H1 (cell line): ENCODE measurements around the gene CUX1. TPM values are rescaled to one million over a fixed set of nuclear protein-coding genes. Genes with fewer than 3 reads are reported as not detected.
A peak's percentile ranks its signal among the peaks of the same experiment; 100 is the strongest.

Source experiments
- CTCF ChIA-PET: fragments of 300-600 bp; sonication (Branson Sonifier 250); formaldehyde crosslinking; loops from one replicate; lab custom pipeline; 2021; ENCODE audit not compliant: partially characterized antibody; lab: Charles Lee
- POLR2A ChIA-PET: fragments of 300-600 bp; sonication (Branson Sonifier 250); formaldehyde crosslinking; loops from one replicate; lab custom pipeline; 2021; ENCODE audit warnings: inconsistent platforms; ENCODE audit not compliant: partially characterized antibody; lab: Charles Lee
- DNase-seq, 2 experiments: peaks; one replicate each; pipeline versions ENCODE4 v3.0.0 to v3.0.0-alpha.2; 2010 to 2022; ENCODE audit warnings: low spot score in 2 of 2, low read depth in 1 of 2, mixed read lengths in 1 of 2
- FAIRE-seq: peaks from 2 replicates; lab custom pipeline; 2011; peaks lifted over from hg19 to GRCh38; lab: Jason Lieb, UNC
- H2AFZ ChIP-seq: 2 replicates; pipeline ENCODE4 v1.8.1; 2012; ENCODE audit warnings: low read length, inconsistent platforms
- H2AK5ac ChIP-seq: 2 replicates; pipeline ENCODE4 v1.6.1; 2013; ENCODE audit warnings: low read depth, low read length
- H2BK120ac ChIP-seq: replicated peaks from 2 replicates; pipeline ENCODE3; 2013; ENCODE audit warnings: low read depth, low read length, inconsistent platforms
- H2BK12ac ChIP-seq: 2 replicates; pipeline ENCODE4 v1.6.1; 2013; ENCODE audit warnings: low read depth, low read length
- H2BK15ac ChIP-seq: 2 replicates; pipeline ENCODE4 v1.6.1; 2013; ENCODE audit warnings: low read length
- H2BK20ac ChIP-seq: 2 replicates; pipeline ENCODE4 v1.6.1; 2013; ENCODE audit warnings: low read length
- H2BK5ac ChIP-seq: 2 replicates; pipeline ENCODE4 v1.6.1; 2013; ENCODE audit warnings: low read depth, low read length
- H3K14ac ChIP-seq: 2 replicates; pipeline ENCODE4 v1.6.1; 2013; ENCODE audit warnings: inconsistent platforms; ENCODE audit not compliant: insufficient read length
- H3K18ac ChIP-seq: 2 replicates; pipeline ENCODE4 v1.6.1; 2013; ENCODE audit warnings: low read length; ENCODE audit errors: extremely low read depth
- H3K23ac ChIP-seq: 2 replicates; pipeline ENCODE4 v1.6.1; 2013; ENCODE audit warnings: inconsistent platforms; ENCODE audit not compliant: insufficient read length
- H3K23me2 ChIP-seq: 2 replicates; pipeline ENCODE4 v1.6.1; 2013; ENCODE audit warnings: low read depth, low read length
- H3K27ac ChIP-seq: 2 replicates; pipeline ENCODE4 v1.6.1; 2011; ENCODE audit warnings: low read depth, low read length, inconsistent platforms
- H3K27me3 ChIP-seq, 4 experiments: replicated peaks in 1 of 4; 1 replicate in 1 of 4; 2 replicates in 3 of 4; pipeline versions ENCODE4 v1.6.1 to v1.8.1; 2011 to 2013; ENCODE audit warnings: low read length in 3 of 4, mild to moderate bottlenecking in 3 of 4, inconsistent platforms in 2 of 4, mixed read lengths in 2 of 4, moderate library complexity in 1 of 4; ENCODE audit not compliant: control insufficient read depth in 3 of 4, insufficient read depth in 3 of 4; ENCODE audit errors: extremely low read depth in 1 of 4
- H3K36me3 ChIP-seq, 4 experiments: 2 replicates each; pipeline versions ENCODE4 v1.6.1 to v1.8.1; 2011 to 2013; ENCODE audit warnings: mild to moderate bottlenecking in 4 of 4, low read length in 3 of 4, moderate library complexity in 2 of 4, control low read depth in 1 of 4, inconsistent platforms in 1 of 4; ENCODE audit not compliant: insufficient read depth in 4 of 4, control insufficient read depth in 2 of 4
- H3K4ac ChIP-seq: replicated peaks from 2 replicates; pipeline ENCODE3; 2013; ENCODE audit warnings: low read length, low read depth, mixed read lengths, inconsistent platforms; ENCODE audit not compliant: insufficient read length
- H3K4me1 ChIP-seq, 4 experiments: replicated peaks in 1 of 4; 1 replicate in 1 of 4; 2 replicates in 3 of 4; pipeline versions ENCODE4 v1.6.1 to v1.8.1; 2011 to 2013; ENCODE audit warnings: low read length in 3 of 4, inconsistent platforms in 2 of 4, mixed read lengths in 1 of 4; ENCODE audit not compliant: insufficient read depth in 4 of 4, control insufficient read depth in 3 of 4
- H3K4me2 ChIP-seq, 2 experiments: 2 replicates each; pipeline versions ENCODE4 v1.6.1 to v1.8.1; 2011 to 2013; ENCODE audit warnings: low read depth in 2 of 2, low read length in 2 of 2, control low read depth in 1 of 2, inconsistent platforms in 1 of 2, mild to moderate bottlenecking in 1 of 2; ENCODE audit not compliant: insufficient read depth in 1 of 2
- H3K4me3 ChIP-seq, 4 experiments: fragments of 200-600, 300-600 bp in 1 of 4; sonication (generic), shearing (Covaris generic), sonication (Bioruptor Twin) in 1 of 4; 2 replicates each; pipeline versions ENCODE4 v1.5.1 to v1.8.1; 2011 to 2016; ENCODE audit warnings: low read length in 4 of 4, low read depth in 3 of 4, control low read depth in 2 of 4, inconsistent platforms in 2 of 4, mild to moderate bottlenecking in 2 of 4, mixed read lengths in 1 of 4, moderate library complexity in 1 of 4; ENCODE audit not compliant: insufficient read depth in 2 of 4; ENCODE audit errors: extremely low read depth in 1 of 4
- H3K56ac ChIP-seq: replicated peaks from 2 replicates; pipeline ENCODE3; 2013; ENCODE audit warnings: low read depth, mild to moderate bottlenecking, mixed read lengths, low read length, inconsistent platforms; ENCODE audit not compliant: insufficient read length
- H3K79me1 ChIP-seq: 2 replicates; pipeline ENCODE4 v1.6.1; 2013; ENCODE audit warnings: low read depth, low read length, control low read depth
- H3K79me2 ChIP-seq, 2 experiments: 2 replicates each; pipeline versions ENCODE4 v1.6.1 to v1.8.1; 2012 to 2013; ENCODE audit warnings: low read length in 2 of 2, mild to moderate bottlenecking in 2 of 2, inconsistent platforms in 1 of 2; ENCODE audit not compliant: insufficient read depth in 2 of 2, control insufficient read depth in 1 of 2
- H3K9ac ChIP-seq, 4 experiments: replicated peaks in 1 of 4; 1 replicate in 1 of 4; 2 replicates in 3 of 4; pipeline versions ENCODE4 v1.6.1 to v1.8.1; 2011 to 2013; ENCODE audit warnings: low read depth in 3 of 4, low read length in 3 of 4, control low read depth in 2 of 4, mild to moderate bottlenecking in 2 of 4, moderate library complexity in 2 of 4, inconsistent platforms in 1 of 4; ENCODE audit errors: extremely low read depth in 1 of 4
- H3K9me3 ChIP-seq, 2 experiments: 2 replicates each; pipeline versions ENCODE4 v1.6.1 to v1.8.1; 2012 to 2013; ENCODE audit warnings: mild to moderate bottlenecking in 2 of 2, moderate library complexity in 2 of 2, control low read depth in 1 of 2, inconsistent platforms in 1 of 2, low read depth in 1 of 2, low read length in 1 of 2, mixed read lengths in 1 of 2; ENCODE audit not compliant: insufficient read depth in 2 of 2
- H4K20me1 ChIP-seq, 2 experiments: replicated peaks in 1 of 2; 2 replicates each; pipeline versions ENCODE3 to v1.8.1; 2011 to 2013; ENCODE audit warnings: inconsistent platforms in 2 of 2, low read length in 2 of 2, mild to moderate bottlenecking in 1 of 2; ENCODE audit not compliant: insufficient read depth in 2 of 2, control insufficient read depth in 1 of 2
- H4K5ac ChIP-seq: 2 replicates; pipeline ENCODE4 v1.6.1; 2013; ENCODE audit warnings: low read length, low read depth, mixed read lengths, inconsistent platforms; ENCODE audit not compliant: insufficient read length
- H4K8ac ChIP-seq: 2 replicates; pipeline ENCODE4 v1.8.0; 2013; ENCODE audit warnings: mild to moderate bottlenecking, moderate library complexity, low read length, inconsistent platforms; ENCODE audit not compliant: insufficient read depth; ENCODE audit errors: extremely low read depth
- H4K91ac ChIP-seq: replicated peaks from 2 replicates; pipeline ENCODE3; 2013; ENCODE audit warnings: low read length, mixed read lengths, inconsistent platforms; ENCODE audit not compliant: insufficient read length
- ATF3 ChIP-seq: IDR thresholded peaks from 2 replicates; pipeline ENCODE4 v1.6.1; 2011; ENCODE audit warnings: low read depth, mild to moderate bottlenecking, low read length; ENCODE audit not compliant: insufficient read depth
- BRCA1 ChIP-seq: IDR thresholded peaks from 2 replicates; pipeline ENCODE4 v1.6.1; 2012; ENCODE audit warnings: low read depth, low read length, improper control_type of control experiment
- FOSL1 ChIP-seq: IDR thresholded peaks from 2 replicates; pipeline ENCODE4 v1.6.1; 2011; ENCODE audit warnings: mild to moderate bottlenecking, low read depth, low read length, moderate library complexity; ENCODE audit not compliant: insufficient read depth
- GABPA ChIP-seq: IDR thresholded peaks from 2 replicates; pipeline ENCODE4 v1.6.1; 2011; ENCODE audit warnings: mild to moderate bottlenecking, low read length, moderate library complexity, borderline replicate concordance; ENCODE audit not compliant: insufficient read depth
- JUND ChIP-seq: IDR thresholded peaks from 2 replicates; pipeline ENCODE4 v1.6.1; 2011; ENCODE audit warnings: mild to moderate bottlenecking, improper control_type of control experiment, low read length
- NRF1 ChIP-seq: IDR thresholded peaks from 2 replicates; pipeline ENCODE4 v1.6.1; 2011; ENCODE audit warnings: mild to moderate bottlenecking, low read depth, low read length, improper control_type of control experiment
- RFX5 ChIP-seq: IDR thresholded peaks from 2 replicates; pipeline ENCODE4 v1.6.1; 2011; ENCODE audit warnings: low read depth, low read length, improper control_type of control experiment, borderline replicate concordance
- RXRA ChIP-seq: IDR thresholded peaks from 2 replicates; pipeline ENCODE4 v1.6.1; 2011; ENCODE audit warnings: low read depth, mild to moderate bottlenecking, low read length, moderate library complexity; ENCODE audit not compliant: insufficient read depth
- SRF ChIP-seq: IDR thresholded peaks from 2 replicates; pipeline ENCODE4 v1.6.1; 2011; ENCODE audit warnings: mild to moderate bottlenecking, low read depth, low read length, moderate library complexity
- TAF7 ChIP-seq: optimal IDR thresholded peaks from 2 replicates; pipeline ENCODE3; 2011; ENCODE audit warnings: low read depth, mild to moderate bottlenecking, inconsistent platforms, low read length, moderate library complexity, borderline replicate concordance
- WGBS, 2 experiments: shearing (Covaris generic) in 1 of 2; methylation state at CpG; one replicate each; pipeline versions ENCODE4 v1.1.6 to v1.1.7; 2013 to 2015; ENCODE audit warnings: low lambda C conversion rate in 2 of 2, mixed read lengths in 2 of 2, inconsistent platforms in 1 of 2, low coverage in 1 of 2, missing lambda C conversion rate in 1 of 2; ENCODE audit not compliant: insufficient replicate concordance in 2 of 2, insufficient coverage in 1 of 2, insufficient read length in 1 of 2; ENCODE audit errors: extremely low coverage in 1 of 2, missing lambda C conversion rate in 1 of 2; 5-methylcytosine and 5-hydroxymethylcytosine counted together
- polyA plus RNA-seq, 7 experiments: library from polyadenylated mRNA; depleted of rRNA in 3 of 7; stranded (reverse) in 5 of 7; unstranded in 2 of 7; fragments of >200 nt in 5 of 7; fragments of 200-250 nt in 2 of 7; gene quantifications; 1 replicate in 5 of 7; 2 replicates in 1 of 7; 4 replicates in 1 of 7; pipeline versions ENCODE4 v1.2.1 to v1.2.3, GENCODE V29; 2011 to 2013; ENCODE audit warnings: missing spikeins in 2 of 7, mixed read lengths in 2 of 7
- total RNA-seq: library from RNA; stranded (reverse); fragmentation: NEBNext Ultra II Directional; extraction: Animal tissue kit (Norgen Biotek cat#: 25700); gene quantifications from 2 replicates; pipeline ENCODE4 v1.2.1, GENCODE V29; 2021

CUX1 gene
- total and polyA plus RNA-seq, 2 of the 8 experiments (the other 6 are each of a cell fraction or from before 2014, with no cell fraction given) = 21.6 to 65.9 TPM

GRCh38 chr7:102080019-102080433 lies 262.6 kb downstream of the CUX1 start:
- Histone ChIP-seq H3K9me3 (0 out of 4 replicates have a peak, but pooled peaks cover 0 to 1% of the 10 kb centered on the region in 2 experiments), H3K36me3 (no peaks in the 10 kb centered on the region), H3K79me1 (no peaks in the 10 kb centered on the region), H3K79me2 (no peaks in the 10 kb centered on the region; a peak in 1 of 4 replicates), H2BK15ac (no peak overlapping the region; the same call in 1 of the 2 replicates), H4K20me1 (no peaks in the 10 kb centered on the region), H3K4me2 (peak overlapping the region; percentile 15 to 38; a peak in 1 of 4 replicates), H2AK5ac (no peak overlapping the region), H3K18ac (peak overlapping the region; percentile 29), H3K27ac (no peak overlapping the region), H3K4me1 (peaks cover 5 to 16% (median 9%) of the 10 kb centered on the region in 4 experiments; a peak in 5 of 7 replicates), H3K27me3 (no peaks in the 10 kb centered on the region), H3K23ac (no peak overlapping the region), H3K14ac (no peak overlapping the region), H2BK5ac (peak overlapping the region; percentile 22; the same call in 1 of the 2 replicates), H4K8ac (no peak overlapping the region), H3K9ac (no peak overlapping the region; a peak in 1 of 7 replicates)
- POLR2A ChIA-PET = interaction anchor here (1.5 to 1.6 kb wide), 2 partner anchors 14 to 139 kb away, joined by 3 to 5 read pairs; no protein-coding TSS in a partner anchor
- WGBS, 2 experiments = 89% methylated on average over 17 of the region's 17 CpGs; no CpG with 5 or more reads in 1 of the 2 experiments
- no peak for TF ChIP-seq RFX5
- TF ChIP-seq BRCA1 = no peak
- TF ChIP-seq SRF = no peak
- no peak for TF ChIP-seq FOSL1
- no peak for TF ChIP-seq ATF3
- TF ChIP-seq JUND = no peak
- no peak for TF ChIP-seq TAF7
- TF ChIP-seq NRF1 = no peak
- TF ChIP-seq RXRA = no peak
- TF ChIP-seq GABPA = no peak
- TF ChIP-seq, all 59 proteins: peak for 0
- peak overlapping the region; percentile 19 for H4K91ac ChIP-seq
- no peak overlapping the region for H4K5ac ChIP-seq
- H3K56ac ChIP-seq = no peak overlapping the region
- DNase-seq = no peak
- H2BK12ac ChIP-seq = peak overlapping the region; percentile 12; the same call in 1 of the 2 replicates
- H3K23me2 ChIP-seq = no peaks in the 10 kb centered on the region
- no peak overlapping the region for H3K4ac ChIP-seq
- H2AFZ ChIP-seq = no peak overlapping the region
- no peak overlapping the region for H3K4me3 ChIP-seq
- CTCF ChIA-PET = interaction anchor here (0.8 to 1.5 kb wide), 2 partner anchors 9 to 10 kb away, joined by 3 to 5 read pairs; no protein-coding TSS in a partner anchor
- no peak overlapping the region for H2BK20ac ChIP-seq
- no peak overlapping the region for H2BK120ac ChIP-seq
- no peak for FAIRE-seq
